Urothelium cell line (cell line): ENCODE results near the gene PRIMPOL.

Experiments used
- DNase-seq: peaks from one replicate; pipeline ENCODE4 v3.0.0; 2011; ENCODE audit warnings: low spot score, mixed read lengths
- FAIRE-seq: peaks from 2 replicates; lab custom pipeline; 2011; peaks lifted over from hg19 to GRCh38; lab: Jason Lieb, UNC

The PRIMPOL gene

GRCh38 chr4:184664445-184665210 is 15.1 kb downstream of the PRIMPOL start:
- DNase-seq, result peak; percentile 19
- no peak for FAIRE-seq

- FAIRE-seq, result no peak
- no peak for DNase-seq
Measured at GRCh38 chr4:184666670-184667069, 17.1 kb downstream of the PRIMPOL start.

- FAIRE-seq, result no peak
- DNase-seq, result no peak
Measured at GRCh38 chr4:184668096-184668495, 18.6 kb downstream of the PRIMPOL start.

GRCh38 chr4:184668511-184669114 is 19.1 kb downstream of the PRIMPOL start:
- DNase-seq, result no peak
- FAIRE-seq, result no peak

- FAIRE-seq (no peak), DNase-seq (no peak)
Measured at GRCh38 chr4:184669251-184669650, 19.7 kb downstream of the PRIMPOL start.

GRCh38 chr4:184671101-184671500 is 21.6 kb downstream of the PRIMPOL start:
- no peak for DNase-seq
- FAIRE-seq, result no peak

- no peak for FAIRE-seq
Measured at GRCh38 chr4:184672741-184673140, 23.2 kb downstream of the PRIMPOL start.

GRCh38 chr4:184674011-184674410 is 24.5 kb downstream of the PRIMPOL start:
- no peak for FAIRE-seq

More at GRCh38 chr4:184672741-184673140, 23.2 kb downstream of the PRIMPOL start:
- no peak for DNase-seq

GRCh38 chr4:184675018-184675417 is 25.5 kb downstream of the PRIMPOL start:
- FAIRE-seq (no peak), DNase-seq (no peak)

More at GRCh38 chr4:184674011-184674410, 24.5 kb downstream of the PRIMPOL start:
- DNase-seq, result no peak

GRCh38 chr4:184675821-184676492 is 26.4 kb downstream of the PRIMPOL start:
- DNase-seq, result no peak
- no peak for FAIRE-seq

GRCh38 chr4:184680698-184681097 is 31.2 kb downstream of the PRIMPOL start:
- no peak for DNase-seq
- FAIRE-seq, result no peak

- no peak for FAIRE-seq
- DNase-seq, result no peak
Measured at GRCh38 chr4:184681916-184682315, 32.4 kb downstream of the PRIMPOL start.

- no peak for FAIRE-seq
- no peak for DNase-seq
Measured at GRCh38 chr4:184684491-184685189, 35.1 kb downstream of the PRIMPOL start.

- no peak for FAIRE-seq
- no peak for DNase-seq
Measured at GRCh38 chr4:184688005-184688404, 38.5 kb downstream of the PRIMPOL start.

GRCh38 chr4:184688447-184688846 is 38.9 kb downstream of the PRIMPOL start:
- FAIRE-seq, result no peak
- peak; percentile 74 for DNase-seq

- FAIRE-seq, result no peak
- no peak for DNase-seq
Measured at GRCh38 chr4:184689681-184690080, 40.1 kb downstream of the PRIMPOL start.

GRCh38 chr4:184693056-184693455 is 43.5 kb downstream of the PRIMPOL start:
- no peak for DNase-seq
- FAIRE-seq, result no peak

- FAIRE-seq, result no peak
Measured at GRCh38 chr4:184694412-184694956, 44.9 kb downstream of the PRIMPOL start.

GRCh38 chr4:184695178-184695896 is 45.8 kb downstream of the PRIMPOL start:
- no peak for FAIRE-seq
- DNase-seq, result no peak

More at GRCh38 chr4:184694412-184694956, 44.9 kb downstream of the PRIMPOL start:
- DNase-seq, result no peak

- FAIRE-seq (no peak), DNase-seq (no peak)
Measured at GRCh38 chr4:184697956-184698355, 48.4 kb downstream of the PRIMPOL start.
